Mesodermal cell (in vitro differentiated cells): ENCODE measurements around the gene MIPOL1.

Experiments used
- H3K27ac ChIP-seq: 2 replicates; pipeline ENCODE4 v1.7.0; 2013; ENCODE audit warnings: mild to moderate bottlenecking, low read depth, low read length, moderate library complexity; ENCODE audit not compliant: severe bottlenecking
- H3K36me3 ChIP-seq: 2 replicates; pipeline ENCODE4 v1.7.1; 2013; ENCODE audit warnings: mild to moderate bottlenecking, low read length, moderate library complexity; ENCODE audit not compliant: control insufficient read depth, insufficient read depth
- H3K4me1 ChIP-seq: one replicate; pipeline ENCODE4 v1.7.1; 2013; ENCODE audit warnings: mild to moderate bottlenecking, low read length; ENCODE audit not compliant: insufficient read depth, control insufficient read depth, poor library complexity, severe bottlenecking
- H3K4me3 ChIP-seq: 2 replicates; pipeline ENCODE4 v1.7.0; 2013; ENCODE audit warnings: low read length, control low read depth, mild to moderate bottlenecking; ENCODE audit not compliant: insufficient read depth, poor library complexity, severe bottlenecking; ENCODE audit errors: extremely low read depth
- H3K9me3 ChIP-seq: 2 replicates; pipeline ENCODE4 v1.7.1; 2013; ENCODE audit warnings: mild to moderate bottlenecking, low read length, moderate library complexity; ENCODE audit not compliant: control insufficient read depth
- WGBS, 2 experiments: methylation state at CpG; one replicate each; pipeline ENCODE4 v1.1.5; 2013; ENCODE audit warnings: missing lambda C conversion rate in 2 of 2; ENCODE audit not compliant: insufficient coverage in 2 of 2; 5-methylcytosine and 5-hydroxymethylcytosine counted together

The MIPOL1 gene

GRCh38 chr14:37257501-37258070 is 59.8 kb downstream of the MIPOL1 start:
- Histone ChIP-seq H3K4me3 (no peak overlapping the region), H3K27ac (no peak overlapping the region), H3K9me3 (no peaks in the 10 kb centered on the region), H3K4me1 (no peaks in the 10 kb centered on the region), H3K36me3 (no peaks in the 10 kb centered on the region)
- WGBS, 2 experiments = 71 to 95% methylated on average over 3 to 4 of the region's 5 CpGs

- H3K36me3 ChIP-seq = no peaks in the 10 kb centered on the region
- no peaks in the 10 kb centered on the region for H3K4me1 ChIP-seq
- no peak overlapping the region for H3K27ac ChIP-seq
- H3K9me3 ChIP-seq = no peaks in the 10 kb centered on the region
- no peak overlapping the region for H3K4me3 ChIP-seq
- WGBS, 2 experiments = 33 to 80% methylated on average over 1 of the region's 2 CpGs
Observed at GRCh38 chr14:37262649-37263048, 64.9 kb downstream of the MIPOL1 start.

GRCh38 chr14:37263656-37264236 is 66.0 kb downstream of the MIPOL1 start:
- H3K27ac ChIP-seq = no peak overlapping the region
- WGBS, 2 experiments = no CpG with 5 or more reads among the region's 3 CpGs

GRCh38 chr14:37268788-37269187 is 71.1 kb downstream of the MIPOL1 start:
- Histone ChIP-seq H3K9me3 (no peaks in the 10 kb centered on the region), H3K4me3 (no peak overlapping the region), H3K36me3 (no peaks in the 10 kb centered on the region), H3K27ac (no peak overlapping the region), H3K4me1 (no peaks in the 10 kb centered on the region)

More at GRCh38 chr14:37263656-37264236, 66.0 kb downstream of the MIPOL1 start:
- Histone ChIP-seq H3K4me1 (no peaks in the 10 kb centered on the region), H3K9me3 (no peaks in the 10 kb centered on the region), H3K36me3 (no peaks in the 10 kb centered on the region), H3K4me3 (no peak overlapping the region)

GRCh38 chr14:37270629-37271028 is 72.9 kb downstream of the MIPOL1 start:
- Histone ChIP-seq H3K36me3 (no peaks in the 10 kb centered on the region), H3K4me1 (no peaks in the 10 kb centered on the region), H3K27ac (no peak overlapping the region), H3K9me3 (no peaks in the 10 kb centered on the region), H3K4me3 (no peak overlapping the region)
- no CpG with 5 or more reads among the region's 3 CpGs for WGBS, 2 experiments

GRCh38 chr14:37272569-37272968 is 74.8 kb downstream of the MIPOL1 start:
- WGBS, 2 experiments = no CpG with 5 or more reads among the region's 2 CpGs
- Histone ChIP-seq H3K9me3 (no peaks in the 10 kb centered on the region), H3K27ac (no peak overlapping the region), H3K4me1 (no peaks in the 10 kb centered on the region), H3K36me3 (no peaks in the 10 kb centered on the region), H3K4me3 (no peak overlapping the region)

- Histone ChIP-seq H3K4me3 (no peak overlapping the region), H3K36me3 (no peaks in the 10 kb centered on the region), H3K27ac (no peak overlapping the region), H3K4me1 (no peaks in the 10 kb centered on the region), H3K9me3 (no peaks in the 10 kb centered on the region)
- WGBS, 2 experiments = no CpG with 5 or more reads among the region's 1 CpG
Observed at GRCh38 chr14:37274652-37275051, 76.9 kb downstream of the MIPOL1 start.

- Histone ChIP-seq H3K4me1 (no peaks in the 10 kb centered on the region), H3K4me3 (no peak overlapping the region), H3K9me3 (no peaks in the 10 kb centered on the region), H3K36me3 (no peaks in the 10 kb centered on the region), H3K27ac (no peak overlapping the region)
Observed at GRCh38 chr14:37275963-37276362, 78.2 kb downstream of the MIPOL1 start.

- no peaks in the 10 kb centered on the region for H3K9me3 ChIP-seq
- no peak overlapping the region for H3K27ac ChIP-seq
- H3K4me3 ChIP-seq = no peak overlapping the region
- no peaks in the 10 kb centered on the region for H3K36me3 ChIP-seq
- no CpG with 5 or more reads among the region's 5 CpGs for WGBS, 2 experiments
- H3K4me1 ChIP-seq = no peaks in the 10 kb centered on the region
Observed at GRCh38 chr14:37278636-37279538, 81.2 kb downstream of the MIPOL1 start.

- no peak overlapping the region for H3K4me3 ChIP-seq
- no peaks in the 10 kb centered on the region for H3K9me3 ChIP-seq
- no peak overlapping the region for H3K27ac ChIP-seq
- no peaks in the 10 kb centered on the region for H3K4me1 ChIP-seq
- WGBS, 2 experiments = 92 to 100% methylated on average over 2 of the region's 2 CpGs
- no peaks in the 10 kb centered on the region for H3K36me3 ChIP-seq
Observed at GRCh38 chr14:37279818-37280217, 82.1 kb downstream of the MIPOL1 start.

GRCh38 chr14:37284760-37285159 is 87.0 kb downstream of the MIPOL1 start:
- H3K27ac ChIP-seq = no peak overlapping the region

More at GRCh38 chr14:37284760-37285159, 87.0 kb downstream of the MIPOL1 start:
- Histone ChIP-seq H3K4me1 (no peaks in the 10 kb centered on the region), H3K36me3 (no peaks in the 10 kb centered on the region), H3K4me3 (no peak overlapping the region), H3K9me3 (no peaks in the 10 kb centered on the region)
